Measurements from ENCODE around the gene GRIN3B.

DNA sequence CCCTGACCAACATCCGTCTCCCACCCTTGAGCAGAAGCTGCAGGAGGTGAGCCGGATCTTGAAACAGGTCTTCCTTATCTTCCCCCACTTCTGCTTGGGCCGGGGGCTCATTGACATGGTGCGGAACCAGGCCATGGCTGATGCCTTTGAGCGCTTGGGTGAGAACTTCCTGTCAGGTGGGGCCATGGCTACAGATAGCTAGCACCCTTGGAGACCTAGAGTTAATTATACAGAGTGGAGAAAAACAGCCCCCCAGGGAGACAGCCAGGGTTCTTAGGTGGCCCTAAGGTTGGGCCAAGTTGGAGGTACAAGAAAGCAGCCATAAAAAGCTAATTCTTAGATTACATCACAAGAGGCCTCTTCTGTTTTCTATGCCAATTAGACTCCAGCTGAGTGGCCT lies 57.9 kb downstream of the GRIN3B start:
- TF ChIP-seq CREB1 (IDR thresholded peaks at IDR 0.05; ENCODE audit: low read depth) (no peak), TAF1 (IDR thresholded peaks at IDR 0.05; ENCODE audit: low read depth) (no peak), YY1 (IDR thresholded peaks at IDR 0.05; ENCODE audit: low read depth) (no peak), EP300 (IDR thresholded peaks at IDR 0.05; ENCODE audit: borderline replicate concordance) (no peak), TCF12 (IDR thresholded peaks at IDR 0.05; ENCODE audit: low read depth) (no peak), ZBTB7A (IDR thresholded peaks at IDR 0.05; ENCODE audit: low read depth) (no peak), RAD21 (IDR thresholded peaks at IDR 0.05; ENCODE audit: low read depth) (no peak), NFIC (IDR thresholded peaks at IDR 0.05) (no peak), REST (IDR thresholded peaks at IDR 0.05; ENCODE audit: low read depth) (no peak), TEAD4 (IDR thresholded peaks at IDR 0.05) (no peak), FOXM1 (IDR thresholded peaks at IDR 0.05; ENCODE audit: borderline replicate concordance, low read depth) (no peak), CEBPB (IDR thresholded peaks at IDR 0.05) (no peak)
- TF ChIP-seq, protein P1, sequence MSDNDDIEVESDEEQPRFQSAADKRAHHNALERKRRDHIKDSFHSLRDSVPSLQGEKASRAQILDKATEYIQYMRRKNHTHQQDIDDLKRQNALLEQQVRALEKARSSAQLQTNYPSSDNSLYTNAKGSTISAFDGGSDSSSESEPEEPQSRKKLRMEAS (IDR thresholded peaks at IDR 0.05): no peak
- TF ChIP-seq, protein P2, sequence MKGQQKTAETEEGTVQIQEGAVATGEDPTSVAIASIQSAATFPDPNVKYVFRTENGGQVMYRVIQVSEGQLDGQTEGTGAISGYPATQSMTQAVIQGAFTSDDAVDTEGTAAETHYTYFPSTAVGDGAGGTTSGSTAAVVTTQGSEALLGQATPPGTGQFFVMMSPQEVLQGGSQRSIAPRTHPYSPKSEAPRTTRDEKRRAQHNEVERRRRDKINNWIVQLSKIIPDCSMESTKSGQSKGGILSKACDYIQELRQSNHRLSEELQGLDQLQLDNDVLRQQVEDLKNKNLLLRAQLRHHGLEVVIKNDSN (IDR thresholded peaks at IDR 0.05): no peak
